ENCODE measurements around the gene CYP1A2. TPM values are rescaled to one million over a fixed set of nuclear protein-coding genes. Genes with fewer than 3 reads are reported as not detected.
A peak's percentile ranks its signal among the peaks of the same experiment; 100 is the strongest.

The CYP1A2 gene
- total and polyA plus RNA-seq, 2 of the 13 experiments (the other 11 are each of a cell fraction or from before 2014, with no cell fraction given), result 0.07 TPM; not detected in 1

GRCh38 chr15:74730619-74731316 lies 17.9 kb upstream of the CYP1A2 start (continued):
- TF ChIP-seq ZNF512B (CRISPR knock-in tag; IDR thresholded peaks at IDR 0.05; ENCODE audit: borderline replicate concordance) (no peak), ZNF781 (CRISPR knock-in tag; IDR thresholded peaks at IDR 0.05; ENCODE audit: borderline replicate concordance, not compliant biosample characterization) (no peak), ZNF792 (CRISPR knock-in tag; IDR thresholded peaks at IDR 0.05) (peak; percentile 66; the same call in 1 of the 2 replicates), ZNF275 (CRISPR knock-in tag; IDR thresholded peaks at IDR 0.05; ENCODE audit: borderline replicate concordance) (no peak), ZNF691 (CRISPR knock-in tag; IDR thresholded peaks at IDR 0.05; ENCODE audit: borderline replicate concordance, low read depth) (peak; percentile 100), ZNF777 (CRISPR knock-in tag; IDR thresholded peaks at IDR 0.05) (no peak), RFX5 (IDR thresholded peaks at IDR 0.05; ENCODE audit: low read depth, low read length) (no peak), FOSL2 (CRISPR knock-in tag; IDR thresholded peaks at IDR 0.05) (peak; percentile 87), RNF2 (conservative IDR thresholded peaks at IDR 0.05; ENCODE audit: low read depth) (0 out of 2 replicates have a peak, but pooled peaks have one; percentile 38), NCOA2 (CRISPR knock-in tag; IDR thresholded peaks at IDR 0.05) (peak; percentile 87), RXRB (CRISPR knock-in tag; IDR thresholded peaks at IDR 0.05; ENCODE audit: borderline replicate concordance) (peak; percentile 97), SNAPC2 (CRISPR knock-in tag; IDR thresholded peaks at IDR 0.05) (peak; percentile 94; the same call in 1 of the 2 replicates), ZNF276 (CRISPR knock-in tag; IDR thresholded peaks at IDR 0.05; ENCODE audit: low read depth) (no peak), CREB1 (IDR thresholded peaks at IDR 0.05) (no peak), CREB1 (CRISPR knock-in tag; IDR thresholded peaks at IDR 0.05) (no peak; the same call in 1 of the 2 replicates), PLRG1 (conservative IDR thresholded peaks at IDR 0.05) (no peak), ZNF720 (CRISPR knock-in tag; IDR thresholded peaks at IDR 0.05) (no peak), GATAD1 (CRISPR knock-in tag; IDR thresholded peaks at IDR 0.05) (no peak), PHB2 (IDR thresholded peaks at IDR 0.05; ENCODE audit: partially characterized antibody) (no peak), MAFF (IDR thresholded peaks at IDR 0.05; ENCODE audit: low read depth, low read length) (peak; percentile 23; the same call in 1 of the 2 replicates), RCOR2 (CRISPR knock-in tag; IDR thresholded peaks at IDR 0.05) (peak; percentile 86), KLF11 (CRISPR knock-in tag; IDR thresholded peaks at IDR 0.05) (no peak), SRSF9 (IDR thresholded peaks at IDR 0.05; ENCODE audit: borderline replicate concordance, insufficient read depth, low read depth, low read length, poor library complexity, severe bottlenecking) (no peak), IKZF1 (IDR thresholded peaks at IDR 0.05) (no peak)
